Measurements from ENCODE around the gene DTL. TPM values are rescaled to one million over a fixed set of nuclear protein-coding genes. Genes with fewer than 3 reads are reported as not detected.

DTL gene
- total RNA-seq, 1 experiment from 2014 or later = 73.0 TPM

GRCh38 chr1:212073490-212073889 lies 37.9 kb downstream of the DTL start:
- H3K27me3 Mint-ChIP-seq (ENCODE audit: low read depth) = no peaks in the 10 kb centered on the region
- no peak overlapping the region for H2BK120ac ChIP-seq (ENCODE audit: low read depth, low read length, poor library complexity, severe bottlenecking)
- H3K4ac ChIP-seq (ENCODE audit: low read depth, low read length) = no peak overlapping the region
- no peak overlapping the region for H2BK5ac ChIP-seq (ENCODE audit: insufficient read length, low read length)
- H3T11ph ChIP-seq (ENCODE audit: low read length) = no peak overlapping the region
- no peak overlapping the region for H3K27ac ChIP-seq (ENCODE audit: insufficient read length, low read depth, low read length)
- H2BK15ac ChIP-seq (ENCODE audit: low read depth, low read length) = no peak overlapping the region
- H4K5ac ChIP-seq (ENCODE audit: insufficient read length, low read depth, low read length) = no peak overlapping the region
- no peak for TF ChIP-seq CTCF (conservative IDR thresholded peaks at IDR 0.05)
- no peaks in the 10 kb centered on the region for H4K20me1 ChIP-seq (ENCODE audit: control insufficient read depth, insufficient read depth, insufficient read length)
- H3K14ac ChIP-seq (ENCODE audit: insufficient read depth, low read length) = no peak overlapping the region
- no peak overlapping the region for H2BK20ac ChIP-seq (ENCODE audit: low read depth, low read length, poor library complexity, severe bottlenecking)
- no peaks in the 10 kb centered on the region for H3K79me2 ChIP-seq (ENCODE audit: insufficient read depth, low read length)
- H3K9me3 Mint-ChIP-seq = no peaks in the 10 kb centered on the region
- no peak overlapping the region for H2BK12ac ChIP-seq (ENCODE audit: insufficient read length, low read depth, low read length)
- no peak overlapping the region for H4K8ac ChIP-seq (replicated peaks; ENCODE audit: insufficient read length, low read depth, low read length)
- H4K91ac ChIP-seq (ENCODE audit: insufficient read length, low read depth, low read length) = no peak overlapping the region
- WGBS (ENCODE audit: extremely low coverage, insufficient read length, low lambda C conversion rate) = no CpG with 5 or more reads among the region's 1 CpG
- no peak for DNase-seq
- H3K9ac ChIP-seq (ENCODE audit: extremely low read depth, insufficient read length, low read length) = no peak overlapping the region
- H2AK5ac ChIP-seq (ENCODE audit: insufficient read length, low read length) = no peak overlapping the region
- H3K23ac ChIP-seq (ENCODE audit: insufficient read length, low read depth, low read length) = no peak overlapping the region
- H3K9me3 ChIP-seq (ENCODE audit: control insufficient read depth, low read depth, low read length) = no peaks in the 10 kb centered on the region
- H3K18ac ChIP-seq (ENCODE audit: insufficient read length, low read depth, low read length) = no peak overlapping the region
- no peaks in the 10 kb centered on the region for H3K4me1 Mint-ChIP-seq
- no peak overlapping the region for H3K4me2 ChIP-seq (ENCODE audit: insufficient read depth, insufficient read length, low read length)
- H3K4me1 ChIP-seq (ENCODE audit: insufficient read depth, low read length) = no peaks in the 10 kb centered on the region
- no peak overlapping the region for H3K27ac Mint-ChIP-seq
- no peak overlapping the region for H2AFZ ChIP-seq (ENCODE audit: low read length)
- no peak overlapping the region for H3K4me3 Mint-ChIP-seq
- H3K23me2 ChIP-seq (ENCODE audit: insufficient read length, low read depth, low read length, poor library complexity, severe bottlenecking) = no peaks in the 10 kb centered on the region
- H3K79me1 ChIP-seq (ENCODE audit: insufficient read depth, low read depth, low read length, poor library complexity, severe bottlenecking) = no peaks in the 10 kb centered on the region
- H3K27me3 ChIP-seq (ENCODE audit: insufficient read depth, low read length) = no peaks in the 10 kb centered on the region
- H3K36me3 Mint-ChIP-seq (ENCODE audit: insufficient read depth in 1 of 3, low read depth in 3 of 3) = peaks cover 31 to 70% (median 62%) of the 10 kb centered on the region in 3 experiments; a peak in 6 of 7 replicates
- H3K56ac ChIP-seq (ENCODE audit: insufficient read length, low read depth, low read length) = no peak overlapping the region

Measured in H9 (cell line).